Measurements from ENCODE around the gene TNFRSF12A. TPM values are rescaled to one million over a fixed set of nuclear protein-coding genes. Genes with fewer than 3 reads are reported as not detected.

The TNFRSF12A gene
- total and polyA plus RNA-seq, 2 of the 13 experiments (the other 11 are each of a cell fraction or from before 2014, with no cell fraction given), result 61.9 to 66.0 TPM

GRCh38 chr16:3023669-3024478 lies 3.7 kb downstream of the TNFRSF12A start, which contains the start of the genes HCFC1R1 and THOC6 (continued):
- no peak for TF ChIP-seq ZFAT (CRISPR knock-in tag; conservative IDR thresholded peaks at IDR 0.05)
- TF ChIP-seq SALL2 (CRISPR knock-in tag; IDR thresholded peaks at IDR 0.05), result no peak
- TF ChIP-seq ZNF761 (CRISPR knock-in tag; conservative IDR thresholded peaks at IDR 0.05), result peak; percentile 92; the same call in 1 of the 2 replicates
- 0 out of 2 replicates have a peak, but pooled peaks have one; percentile 0 for TF ChIP-seq RFXAP (CRISPR knock-in tag; IDR thresholded peaks at IDR 0.05; ENCODE audit: borderline replicate concordance)
- peak; percentile 87 for TF ChIP-seq AKAP8 (CRISPR knock-in tag; IDR thresholded peaks at IDR 0.05)
- 0 out of 2 replicates have a peak, but pooled peaks have one; percentile 37 for TF ChIP-seq THYN1 (CRISPR knock-in tag; IDR thresholded peaks at IDR 0.05; ENCODE audit: borderline replicate concordance, low read depth)
- 0 out of 2 replicates have a peak, but pooled peaks have one; percentile 20 for TF ChIP-seq PPARG (CRISPR knock-in tag; conservative IDR thresholded peaks at IDR 0.05)
- TF ChIP-seq ZNF451 (CRISPR knock-in tag; IDR thresholded peaks at IDR 0.05), result 0 out of 2 replicates have a peak, but pooled peaks have one; percentile 37
- peak; percentile 49; the same call in 1 of the 2 replicates for TF ChIP-seq POGK (CRISPR knock-in tag; conservative IDR thresholded peaks at IDR 0.05)
- 0 out of 2 replicates have a peak, but pooled peaks have one; percentile 57 for TF ChIP-seq ZBTB7A (CRISPR knock-in tag; IDR thresholded peaks at IDR 0.05)
- TF ChIP-seq HBP1 (CRISPR knock-in tag; IDR thresholded peaks at IDR 0.05; ENCODE audit: low read depth), result no peak
- TF ChIP-seq HNF4G (IDR thresholded peaks at IDR 0.05; ENCODE audit: borderline replicate concordance, low read depth, low read length), result no peak
- no peak; the same call in 1 of the 2 replicates for TF ChIP-seq HNF4G (CRISPR knock-in tag; IDR thresholded peaks at IDR 0.05; ENCODE audit: borderline replicate concordance, low read depth)
- TF ChIP-seq ZNF18 (CRISPR knock-in tag; IDR thresholded peaks at IDR 0.05; ENCODE audit: insufficient replicate concordance), result peak; percentile 68
- 0 out of 2 replicates have a peak, but pooled peaks have one; percentile 53 for TF ChIP-seq ZZZ3 (CRISPR knock-in tag; IDR thresholded peaks at IDR 0.05; ENCODE audit: borderline replicate concordance)
- TF ChIP-seq SRF (IDR thresholded peaks at IDR 0.05; ENCODE audit: low read depth, low read length), result no peak
- TF ChIP-seq PHF5A (CRISPR knock-in tag; IDR thresholded peaks at IDR 0.05; ENCODE audit: low read depth, unreplicated experiment), result no peak
- peak; percentile 80 for TF ChIP-seq RBM22 (optimal IDR thresholded peaks at IDR 0.05; ENCODE audit: low read length)
- no peak for TF ChIP-seq HDAC6 (IDR thresholded peaks at IDR 0.05; ENCODE audit: low read depth, low read length)
- peak in 1 of 2 experiments; percentile 95; a peak in 2 of 4 replicates for TF ChIP-seq ATF4 (CRISPR knock-in tag; IDR thresholded peaks at IDR 0.05)
- peak; percentile 99 for TF ChIP-seq ZNF143 (CRISPR knock-in tag; IDR thresholded peaks at IDR 0.05)
- TF ChIP-seq IKZF5 (CRISPR knock-in tag; IDR thresholded peaks at IDR 0.05), result peak; percentile 77; the same call in 1 of the 2 replicates

Data from HepG2 (cell line).